Measurements from ENCODE around the gene DGKI. TPM values are rescaled to one million over a fixed set of nuclear protein-coding genes. Genes with fewer than 3 reads are reported as not detected.

DGKI gene
- under 1 TPM; 0.04 to 0.64 TPM for total RNA-seq
- 1.6 TPM for polyA plus RNA-seq (2013, experiment 1 of 2)
- 0.66 TPM for polyA plus RNA-seq (2013, experiment 2 of 2)
- long read RNA-seq, experiment 1: 0 reads
- long read RNA-seq, experiment 2: 0 reads
- long read RNA-seq, experiment 3, partial matches to known transcripts: 0 of 2 reads
- long read RNA-seq, experiment 3, other reads (novel, unspliced or antisense): 2 of 2 reads
- long read RNA-seq, experiment 4: 0 reads

DNA sequence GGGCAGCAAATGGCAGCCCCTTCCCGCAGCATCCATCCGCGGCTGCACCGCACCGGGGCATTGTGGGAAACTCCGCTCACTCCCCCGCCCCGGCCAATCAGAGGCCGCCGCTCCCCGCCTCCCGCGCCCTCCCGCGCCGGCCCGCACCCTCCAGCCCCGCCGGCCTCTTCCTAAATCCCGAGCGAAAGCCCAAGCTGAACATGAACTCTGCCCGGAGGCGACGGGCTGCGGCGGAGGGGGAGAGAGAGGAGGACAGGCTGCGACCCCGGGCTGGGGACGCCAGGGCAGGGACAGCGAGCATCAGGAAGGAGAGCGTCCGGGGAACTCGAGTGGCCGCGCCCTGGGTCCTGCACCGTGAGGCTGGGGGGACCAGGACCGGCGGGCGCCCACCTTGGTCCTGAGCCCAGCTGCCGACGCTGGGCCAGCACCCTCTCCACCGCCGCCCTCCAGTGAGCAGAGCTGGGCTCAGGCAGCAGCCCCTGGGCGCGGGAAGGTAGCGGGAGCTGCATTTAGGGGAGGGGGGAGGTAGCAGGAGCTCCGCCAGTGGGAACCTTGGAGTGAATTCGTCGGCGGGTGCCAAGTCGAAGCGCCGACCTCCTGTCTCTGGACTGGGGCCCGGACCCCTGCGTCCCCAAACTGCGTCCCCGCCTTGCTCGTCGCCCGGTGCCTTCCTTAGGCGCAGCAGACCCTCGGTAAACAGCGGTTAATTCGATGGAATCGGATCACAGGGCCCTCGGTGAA is at the start of gene DGKI:
DGKI (minus strand) TSS at position 148 of the 741 bp plus-strand sequence.
- no peak within 1 kb of the TSS for H3K27ac Mint-ChIP-seq
- Histone ChIP-seq H3K9ac (ENCODE audit: extremely low read depth, low read length, poor library complexity, severe bottlenecking) (no peak within 1 kb of the TSS), H3K9me3 (ENCODE audit: control insufficient read depth, low read length) (no peaks in the 10 kb centered on the region), H3K36me3 (ENCODE audit: control insufficient read depth, insufficient read depth, low read length) (no peaks in the 10 kb centered on the region), H3K4me1 (ENCODE audit: control insufficient read depth, insufficient read depth, low read length) (no peaks in the 10 kb centered on the region), H3K27me3 (ENCODE audit: control insufficient read depth, insufficient read depth, low read length, poor library complexity, severe bottlenecking) (peaks cover 59% of the 10 kb centered on the region), H3K4me3 (ENCODE audit: low read length) (peak within 1 kb of the TSS; percentile 74), H3K27ac (ENCODE audit: low read depth, low read length) (no peak within 1 kb of the TSS)
- WGBS, 2 experiments (ENCODE audit: insufficient coverage in 1 of 2, insufficient read length in 1 of 2): 0 to 2% methylated on average over 6 to 66 of the region's 66 CpGs
- no peaks in the 10 kb centered on the region for H3K4me1 Mint-ChIP-seq
- TF ChIP-seq, protein P1, sequence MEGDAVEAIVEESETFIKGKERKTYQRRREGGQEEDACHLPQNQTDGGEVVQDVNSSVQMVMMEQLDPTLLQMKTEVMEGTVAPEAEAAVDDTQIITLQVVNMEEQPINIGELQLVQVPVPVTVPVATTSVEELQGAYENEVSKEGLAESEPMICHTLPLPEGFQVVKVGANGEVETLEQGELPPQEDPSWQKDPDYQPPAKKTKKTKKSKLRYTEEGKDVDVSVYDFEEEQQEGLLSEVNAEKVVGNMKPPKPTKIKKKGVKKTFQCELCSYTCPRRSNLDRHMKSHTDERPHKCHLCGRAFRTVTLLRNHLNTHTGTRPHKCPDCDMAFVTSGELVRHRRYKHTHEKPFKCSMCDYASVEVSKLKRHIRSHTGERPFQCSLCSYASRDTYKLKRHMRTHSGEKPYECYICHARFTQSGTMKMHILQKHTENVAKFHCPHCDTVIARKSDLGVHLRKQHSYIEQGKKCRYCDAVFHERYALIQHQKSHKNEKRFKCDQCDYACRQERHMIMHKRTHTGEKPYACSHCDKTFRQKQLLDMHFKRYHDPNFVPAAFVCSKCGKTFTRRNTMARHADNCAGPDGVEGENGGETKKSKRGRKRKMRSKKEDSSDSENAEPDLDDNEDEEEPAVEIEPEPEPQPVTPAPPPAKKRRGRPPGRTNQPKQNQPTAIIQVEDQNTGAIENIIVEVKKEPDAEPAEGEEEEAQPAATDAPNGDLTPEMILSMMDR (conservative IDR thresholded peaks at IDR 0.05): no peak
- peak; percentile 79 for DNase-seq
- H3K36me3 Mint-ChIP-seq (ENCODE audit: low read depth): no peaks in the 10 kb centered on the region
- H3K4me3 Mint-ChIP-seq: peak within 1 kb of the TSS; percentile 47
- no peaks in the 10 kb centered on the region for H3K9me3 Mint-ChIP-seq
- peaks cover 62% of the 10 kb centered on the region for H3K27me3 Mint-ChIP-seq (ENCODE audit: insufficient read depth)

DNA sequence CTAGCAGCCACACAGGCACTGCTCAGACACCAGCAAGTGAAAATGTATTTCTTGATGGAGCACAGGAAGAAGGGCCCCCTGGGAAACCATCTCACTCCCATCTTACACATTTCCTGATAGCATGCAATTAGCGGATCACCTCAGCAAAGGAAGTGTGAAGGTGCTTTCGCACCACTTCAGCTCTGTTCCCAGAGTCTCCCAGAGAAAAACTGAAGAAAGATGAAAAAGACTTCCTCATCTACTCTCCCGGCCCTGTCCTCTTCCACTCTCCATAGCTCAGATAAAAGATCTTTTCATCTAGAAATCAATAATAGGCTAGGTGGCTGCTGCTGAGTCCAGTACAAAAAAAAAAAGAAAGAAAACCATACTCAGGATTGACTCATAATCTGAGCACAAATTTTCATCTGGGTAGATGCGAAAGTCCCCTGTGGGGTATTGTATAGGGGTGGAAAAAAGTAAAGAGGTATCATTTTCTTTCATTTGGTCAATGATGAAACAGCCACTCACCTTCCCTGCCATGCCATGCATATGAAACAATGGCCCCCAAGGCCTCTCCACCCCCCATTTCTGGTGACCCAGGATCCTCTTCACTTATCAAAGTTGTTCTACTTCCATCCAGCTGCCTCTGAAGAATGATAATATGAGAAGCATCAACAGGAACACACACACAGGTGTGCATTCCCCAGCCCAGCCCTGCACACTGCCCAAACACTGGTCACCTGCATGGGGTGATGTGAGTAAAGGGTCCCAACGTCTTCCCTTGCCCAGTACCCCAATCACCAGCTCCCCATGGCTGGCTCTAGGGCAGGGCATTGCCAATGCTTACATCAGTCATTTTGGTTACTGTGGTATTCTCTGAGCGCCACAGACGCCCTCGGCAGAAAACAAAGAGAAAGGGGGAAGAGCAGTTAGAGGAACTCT is 48.8 kb upstream of the DGKI start:
- Mint-ChIP-seq H3K4me3 (no peak overlapping the region), H3K36me3 (ENCODE audit: low read depth) (peaks cover 77% of the 10 kb centered on the region), H3K9me3 (no peaks in the 10 kb centered on the region), H3K27me3 (ENCODE audit: insufficient read depth) (no peaks in the 10 kb centered on the region), H3K27ac (no peak overlapping the region), H3K4me1 (peaks cover 12% of the 10 kb centered on the region)
- no peak for DNase-seq
- H3K4me3 ChIP-seq (ENCODE audit: low read length): no peak overlapping the region
- H3K9ac ChIP-seq (ENCODE audit: extremely low read depth, low read length, poor library complexity, severe bottlenecking): no peak overlapping the region
- H3K4me1 ChIP-seq (ENCODE audit: control insufficient read depth, insufficient read depth, low read length): no peaks in the 10 kb centered on the region
- WGBS, 2 experiments (ENCODE audit: insufficient coverage in 1 of 2, insufficient read length in 1 of 2): 83 to 90% methylated on average over 2 to 8 of the region's 8 CpGs
- H3K27me3 ChIP-seq (ENCODE audit: control insufficient read depth, insufficient read depth, low read length, poor library complexity, severe bottlenecking): no peaks in the 10 kb centered on the region
- H3K27ac ChIP-seq (ENCODE audit: low read depth, low read length): no peak overlapping the region
- peaks cover 76% of the 10 kb centered on the region for H3K36me3 ChIP-seq (ENCODE audit: control insufficient read depth, insufficient read depth, low read length)
- TF ChIP-seq, protein P1 (conservative IDR thresholded peaks at IDR 0.05): no peak
- H3K9me3 ChIP-seq (ENCODE audit: control insufficient read depth, low read length): peaks cover 9% of the 10 kb centered on the region

DNA sequence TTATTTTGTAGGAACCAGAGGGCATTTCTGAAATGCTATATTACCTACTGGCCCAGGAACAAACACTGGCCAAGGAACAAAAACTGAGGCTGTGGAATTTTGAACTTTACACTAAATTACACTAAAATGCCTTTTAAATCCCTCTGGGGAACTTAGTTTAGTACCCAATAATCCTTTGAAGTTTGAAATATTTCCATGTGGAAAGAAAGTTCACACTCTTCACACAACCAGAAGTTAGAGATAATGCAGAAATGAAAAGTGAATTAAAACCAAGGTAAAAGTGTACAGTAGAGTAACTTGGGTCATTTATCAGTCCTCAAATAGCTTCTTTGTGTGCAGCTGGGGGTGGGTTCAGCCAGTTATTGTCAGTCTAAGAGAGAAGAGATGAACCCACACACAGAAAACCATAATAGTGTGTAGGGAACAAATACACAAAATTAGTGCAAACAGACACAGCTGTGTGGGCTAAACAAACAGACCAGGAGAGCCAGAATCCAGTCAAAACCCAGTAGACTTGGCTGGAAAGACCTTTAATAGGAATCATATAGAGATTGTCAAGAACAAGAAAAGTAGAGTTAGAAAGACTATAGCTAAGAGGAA is 46.5 kb upstream of the DGKI start:
- no peaks in the 10 kb centered on the region for H3K27me3 ChIP-seq (ENCODE audit: control insufficient read depth, insufficient read depth, low read length, poor library complexity, severe bottlenecking)
- no peak overlapping the region for H3K27ac ChIP-seq (ENCODE audit: low read depth, low read length)
- Mint-ChIP-seq H3K4me3 (no peak overlapping the region), H3K9me3 (no peaks in the 10 kb centered on the region), H3K4me1 (peaks cover 3% of the 10 kb centered on the region), H3K27ac (no peak overlapping the region), H3K27me3 (ENCODE audit: insufficient read depth) (no peaks in the 10 kb centered on the region), H3K36me3 (ENCODE audit: low read depth) (peaks cover 74% of the 10 kb centered on the region)
- no peak overlapping the region for H3K4me3 ChIP-seq (ENCODE audit: low read length)
- H3K36me3 ChIP-seq (ENCODE audit: control insufficient read depth, insufficient read depth, low read length): peaks cover 89% of the 10 kb centered on the region
- TF ChIP-seq, protein P1 (conservative IDR thresholded peaks at IDR 0.05): no peak
- no peak overlapping the region for H3K9ac ChIP-seq (ENCODE audit: extremely low read depth, low read length, poor library complexity, severe bottlenecking)
- no peak for DNase-seq
- no peaks in the 10 kb centered on the region for H3K4me1 ChIP-seq (ENCODE audit: control insufficient read depth, insufficient read depth, low read length)
- H3K9me3 ChIP-seq (ENCODE audit: control insufficient read depth, low read length): peaks cover 9% of the 10 kb centered on the region
